Endothelial cell of umbilical vein (primary cell): ENCODE data around the gene PNPO. TPM values are rescaled to one million over a fixed set of nuclear protein-coding genes. Genes with fewer than 3 reads are reported as not detected.

Experiments
- BruUV-seq: library from RNA; stranded (reverse); fragments of 400-500 nt; replicated peaks from 2 replicates; lab custom pipeline; 2021; lab: Mats Ljungman, UMichigan
- CTCF ChIA-PET: fragments of 300-600, 350-600 bp; sonication (Branson Sonifier 250); formaldehyde crosslinking; loops from one replicate; lab custom pipeline; 2021; ENCODE audit warnings: antibody characterized with exemption, inconsistent platforms; lab: Charles Lee
- POLR2A ChIA-PET: fragments of 300-600, 350-600 bp; sonication (Branson Sonifier 250); formaldehyde crosslinking; loops from one replicate; lab custom pipeline; 2021; ENCODE audit warnings: antibody characterized with exemption, inconsistent platforms; lab: Charles Lee
- DNase-seq: peaks from one replicate; pipeline ENCODE4 v3.0.0-alpha.2; 2011; ENCODE audit warnings: low read depth, low spot score
- FAIRE-seq: peaks from 2 replicates; lab custom pipeline; 2011; peaks lifted over from hg19 to GRCh38; lab: Jason Lieb, UNC
- H2AFZ ChIP-seq: 2 replicates; pipeline ENCODE4 v1.6.0; 2012; ENCODE audit warnings: low read depth, low read length, control low read depth, inconsistent platforms
- H3K27ac ChIP-seq: 2 replicates; pipeline ENCODE4 v1.5.1; 2011; ENCODE audit warnings: low read depth, mild to moderate bottlenecking, control low read depth, low read length, moderate library complexity; ENCODE audit not compliant: insufficient read depth
- H3K27me3 ChIP-seq, 2 experiments: 2 replicates each; pipeline versions ENCODE4 v1.6.0 to v1.6.1; 2011; ENCODE audit warnings: low read length in 2 of 2, mixed read lengths in 1 of 2; ENCODE audit not compliant: control insufficient read depth in 2 of 2, insufficient read depth in 2 of 2
- H3K36me3 ChIP-seq, 2 experiments: 2 replicates in 1 of 2; 3 replicates in 1 of 2; pipeline ENCODE4 v1.5.1; 2011; ENCODE audit warnings: low read length in 2 of 2, mild to moderate bottlenecking in 1 of 2, moderate library complexity in 1 of 2; ENCODE audit not compliant: control insufficient read depth in 2 of 2, insufficient read depth in 2 of 2; ENCODE audit errors: extremely low read depth in 1 of 2
- H3K4me1 ChIP-seq: 3 replicates; pipeline ENCODE4 v1.5.1; 2011; ENCODE audit warnings: mild to moderate bottlenecking, low read length; ENCODE audit not compliant: control insufficient read depth, insufficient read depth; ENCODE audit errors: extremely low read depth
- H3K4me2 ChIP-seq: 2 replicates; pipeline ENCODE4 v1.6.1; 2011; ENCODE audit warnings: low read length, control low read depth, mixed read lengths; ENCODE audit not compliant: insufficient read depth
- H3K4me3 ChIP-seq, 3 experiments: fragments of 200-600 bp in 1 of 3; sonication (generic), shearing (Covaris generic) in 1 of 3; replicated peaks in 1 of 3; 2 replicates each; pipeline ENCODE4 v1.5.1; 2011 to 2016; ENCODE audit warnings: control low read depth in 3 of 3, low read length in 3 of 3, mild to moderate bottlenecking in 2 of 3, inconsistent platforms in 1 of 3, low read depth in 1 of 3, moderate library complexity in 1 of 3; ENCODE audit not compliant: insufficient read depth in 1 of 3
- H3K79me2 ChIP-seq: 2 replicates; pipeline ENCODE4 v1.6.0; 2012; ENCODE audit warnings: low read length, inconsistent platforms; ENCODE audit not compliant: control insufficient read depth, insufficient read depth
- H3K9ac ChIP-seq: replicated peaks from 2 replicates; pipeline ENCODE3; 2011; ENCODE audit warnings: low read length, control low read depth; ENCODE audit not compliant: insufficient read depth; ENCODE audit errors: extremely low read depth
- H3K9me1 ChIP-seq: replicated peaks from 3 replicates; pipeline ENCODE4 v1.6.0; 2011; ENCODE audit warnings: mild to moderate bottlenecking, low read length; ENCODE audit not compliant: control insufficient read depth, insufficient read depth; ENCODE audit errors: extremely low read depth
- H3K9me3 ChIP-seq: replicated peaks from 2 replicates; pipeline ENCODE4 v1.5.1; 2012; ENCODE audit warnings: low read length, inconsistent platforms; ENCODE audit not compliant: control insufficient read depth, insufficient read depth
- H4K20me1 ChIP-seq: replicated peaks from 2 replicates; pipeline ENCODE3; 2011; ENCODE audit warnings: mild to moderate bottlenecking, low read length; ENCODE audit not compliant: control insufficient read depth, insufficient read depth; ENCODE audit errors: extremely low read depth
- EZH2 ChIP-seq: IDR thresholded peaks from 2 replicates; pipeline ENCODE4 v1.6.1; 2012; ENCODE audit warnings: borderline replicate concordance, low read depth, mild to moderate bottlenecking, moderate library complexity, low read length, inconsistent platforms; ENCODE audit not compliant: severe bottlenecking
- FOS ChIP-seq: IDR thresholded peaks from 2 replicates; pipeline ENCODE4 v1.6.1; 2011; ENCODE audit warnings: mild to moderate bottlenecking, low read length, moderate library complexity, borderline replicate concordance; ENCODE audit not compliant: insufficient read depth
- GATA2 ChIP-seq: IDR thresholded peaks from 2 replicates; pipeline ENCODE4 v1.7.0; 2011; ENCODE audit warnings: low read depth, mild to moderate bottlenecking, moderate library complexity, mixed read lengths, low read length; ENCODE audit not compliant: insufficient read length, insufficient read depth
- JUN ChIP-seq: IDR thresholded peaks from 2 replicates; pipeline ENCODE4 v1.6.1; 2011; ENCODE audit warnings: borderline replicate concordance, low read depth; ENCODE audit not compliant: insufficient read length, insufficient read depth
- MAX ChIP-seq: IDR thresholded peaks from 2 replicates; pipeline ENCODE4 v1.6.1; 2011; ENCODE audit not compliant: insufficient read depth, insufficient read length
- MYC ChIP-seq: IDR thresholded peaks from one replicate; pipeline ENCODE4 v1.6.1; 2011; ENCODE audit warnings: mild to moderate bottlenecking, low read depth, low read length
- POLR2A ChIP-seq: IDR thresholded peaks from 2 replicates; pipeline ENCODE4 v1.6.1; 2012; ENCODE audit warnings: low read depth, mild to moderate bottlenecking, control low read depth, low read length
- POLR2AphosphoS5 ChIP-seq: IDR thresholded peaks from 2 replicates; pipeline ENCODE4 v1.6.1; 2012; ENCODE audit warnings: low read depth, mild to moderate bottlenecking, control low read depth, low read length, moderate library complexity; ENCODE audit not compliant: insufficient read depth
- dilution Hi-C: fragments of 300-500 bp; cut with MboI; formaldehyde crosslinking; loops from one replicate; pipeline ENCODE4 v1.15.0; 2019; ENCODE audit warnings: low sequenced_read_pairs; ENCODE audit not compliant: extremely low pct_ligation_motif_present
- intact Hi-C: fragments of 100-400 bp; cut with micrococcal nuclease; formaldehyde crosslinking; loops from one replicate; pipeline ENCODE4 v1.10.0; 2022
- polyA plus RNA-seq, 4 experiments: library from polyadenylated mRNA; depleted of rRNA in 3 of 4; stranded (reverse) in 3 of 4; unstranded in 1 of 4; fragments of >200 nt; gene quantifications; 2 replicates each; pipeline versions ENCODE4 v1.2.1 to v1.2.3, GENCODE V29; 2011 to 2012; ENCODE audit warnings: missing spikeins in 1 of 4
- total RNA-seq: library from RNA; stranded (reverse); gene quantifications from 2 replicates; pipeline ENCODE4 v1.2.3, GENCODE V29; 2021
- TF ChIP-seq, protein P1 (sequence below), 2 donors: IDR thresholded peaks; 1 replicate in 1 of 2; 2 replicates in 1 of 2; pipeline ENCODE4 v1.5.1; 2011; ENCODE audit warnings: low read length in 2 of 2, mild to moderate bottlenecking in 2 of 2, moderate library complexity in 2 of 2, control low read depth in 1 of 2, inconsistent platforms in 1 of 2, low read depth in 1 of 2; ENCODE audit not compliant: insufficient read depth in 1 of 2; ENCODE audit errors: extremely low read depth in 1 of 2

PNPO gene
- total and polyA plus RNA-seq, 2 donors (not counting 3 experiments of a cell fraction or from before 2014, with no cell fraction given): 19.7 to 22.0 TPM

- ChIA-PET POLR2A (interaction anchor here (1.1 to 1.2 kb wide), 2 partner anchors 10 to 47 kb away, joined by 4 to 6 read pairs; partner anchors contain the start of gene PNPO), CTCF (interaction anchor here (0.8 to 3.0 kb wide), 12 partner anchors 9 to 123 kb away, joined by 3 to 46 read pairs (median 6); partner anchors contain the start of genes CDK5RAP3, LRRC46, MRPL10 and PNPO)
- dilution Hi-C loops: no loop called here
- intact Hi-C loops: loop anchor here (1.0 kb wide), 3 partner anchors 47 to 124 kb away; partner anchors contain the start of genes PNPO and SCRN2
- TF ChIP-seq JUN: no peak
- no peak for TF ChIP-seq MAX
- TF ChIP-seq GATA2: no peak
- no peak for TF ChIP-seq FOS
- TF ChIP-seq, protein P1, sequence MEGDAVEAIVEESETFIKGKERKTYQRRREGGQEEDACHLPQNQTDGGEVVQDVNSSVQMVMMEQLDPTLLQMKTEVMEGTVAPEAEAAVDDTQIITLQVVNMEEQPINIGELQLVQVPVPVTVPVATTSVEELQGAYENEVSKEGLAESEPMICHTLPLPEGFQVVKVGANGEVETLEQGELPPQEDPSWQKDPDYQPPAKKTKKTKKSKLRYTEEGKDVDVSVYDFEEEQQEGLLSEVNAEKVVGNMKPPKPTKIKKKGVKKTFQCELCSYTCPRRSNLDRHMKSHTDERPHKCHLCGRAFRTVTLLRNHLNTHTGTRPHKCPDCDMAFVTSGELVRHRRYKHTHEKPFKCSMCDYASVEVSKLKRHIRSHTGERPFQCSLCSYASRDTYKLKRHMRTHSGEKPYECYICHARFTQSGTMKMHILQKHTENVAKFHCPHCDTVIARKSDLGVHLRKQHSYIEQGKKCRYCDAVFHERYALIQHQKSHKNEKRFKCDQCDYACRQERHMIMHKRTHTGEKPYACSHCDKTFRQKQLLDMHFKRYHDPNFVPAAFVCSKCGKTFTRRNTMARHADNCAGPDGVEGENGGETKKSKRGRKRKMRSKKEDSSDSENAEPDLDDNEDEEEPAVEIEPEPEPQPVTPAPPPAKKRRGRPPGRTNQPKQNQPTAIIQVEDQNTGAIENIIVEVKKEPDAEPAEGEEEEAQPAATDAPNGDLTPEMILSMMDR (IDR thresholded peaks at IDR 0.05; ENCODE audit: extremely low read depth in 1 of 2, insufficient read depth in 1 of 2, low read depth in 1 of 2, low read length in 2 of 2): no peak
- TF ChIP-seq MYC: no peak
- TF ChIP-seq POLR2A: no peak
- TF ChIP-seq EZH2: no peak
- no peak for TF ChIP-seq POLR2AphosphoS5
- Histone ChIP-seq H3K4me2 (peak overlapping the region; percentile 80), H2AFZ (peak overlapping the region; percentile 86), H4K20me1 (no peaks in the 10 kb centered on the region), H3K4me1 (peaks cover 15% of the 10 kb centered on the region), H3K27ac (peak overlapping the region; percentile 39), H3K79me2 (peaks cover 7% of the 10 kb centered on the region), H3K4me3 (peak overlapping the region; percentile 51 to 90 (median 84)), H3K9me3 (no peaks in the 10 kb centered on the region), H3K36me3 (no peaks in the 10 kb centered on the region), H3K9me1 (no peaks in the 10 kb centered on the region), H3K27me3 (no peaks in the 10 kb centered on the region), H3K9ac (peak overlapping the region; percentile 87)
- no peak for DNase-seq
- no peak for FAIRE-seq
- BruUV-seq: no TSS peak
Measured at GRCh38 chr17:47894498-47895346, 46.6 kb upstream of the PNPO start.
